ENCODE results near the gene ERICH3. TPM values are rescaled to one million over a fixed set of nuclear protein-coding genes. Genes with fewer than 3 reads are reported as not detected.

ERICH3 gene
- total and polyA plus RNA-seq, 4 donors, result 3.0 to 20.7 (median 11.2) TPM

GRCh38 chr1:74591949-74592348 is 81.6 kb downstream of the ERICH3 start:
- Histone ChIP-seq H3K4me1 (ENCODE audit: control insufficient read depth in 5 of 5, insufficient read depth in 5 of 5, low read length in 5 of 5) (no peaks in the 10 kb centered on the region), H3K9me3 (ENCODE audit: control insufficient read depth in 4 of 4, insufficient read depth in 3 of 4, low read length in 3 of 4) (no peaks in the 10 kb centered on the region), H3K9ac (ENCODE audit: insufficient read depth in 1 of 2, low read length in 2 of 2) (no peak overlapping the region), H3K27me3 (ENCODE audit: control insufficient read depth in 3 of 3, insufficient read depth in 3 of 3, low read length in 2 of 3) (no peaks in the 10 kb centered on the region), H3K36me3 (ENCODE audit: control insufficient read depth in 4 of 4, insufficient read depth in 4 of 4, low read length in 4 of 4) (no peaks in the 10 kb centered on the region), H3K27ac (ENCODE audit: low read depth in 1 of 2, low read length in 1 of 2) (no peak overlapping the region), H3K4me3 (no peak overlapping the region)
- DNase-seq, result no peak
- ATAC-seq (ENCODE audit: insufficient read depth, low FRiP score), result no peak
- TF ChIP-seq CTCF (IDR thresholded peaks at IDR 0.05; ENCODE audit: control extremely low read depth, extremely low read depth), result no peak
- WGBS, 2 donors, result 81 to 94% methylated on average over 2 of the region's 2 CpGs

GRCh38 chr1:74590288-74590687 is 83.3 kb downstream of the ERICH3 start:
- DNase-seq, result no peak
- Histone ChIP-seq H3K9ac (ENCODE audit: insufficient read depth in 1 of 2, low read length in 2 of 2) (no peak overlapping the region), H3K27ac (ENCODE audit: low read depth in 1 of 2, low read length in 1 of 2) (no peak overlapping the region), H3K27me3 (ENCODE audit: control insufficient read depth in 3 of 3, insufficient read depth in 3 of 3, low read length in 2 of 3) (no peaks in the 10 kb centered on the region), H3K4me1 (ENCODE audit: control insufficient read depth in 5 of 5, insufficient read depth in 5 of 5, low read length in 5 of 5) (no peaks in the 10 kb centered on the region), H3K9me3 (ENCODE audit: control insufficient read depth in 4 of 4, insufficient read depth in 3 of 4, low read length in 3 of 4) (no peaks in the 10 kb centered on the region), H3K4me3 (no peak overlapping the region), H3K36me3 (ENCODE audit: control insufficient read depth in 4 of 4, insufficient read depth in 4 of 4, low read length in 4 of 4) (no peaks in the 10 kb centered on the region)
- TF ChIP-seq CTCF (IDR thresholded peaks at IDR 0.05; ENCODE audit: control extremely low read depth, extremely low read depth), result no peak
- 78 to 80% methylated on average over 5 of the region's 5 CpGs for WGBS, 2 donors
- no peak for ATAC-seq (ENCODE audit: insufficient read depth, low FRiP score)

- Histone ChIP-seq H3K4me3 (no peak overlapping the region), H3K9me3 (ENCODE audit: control insufficient read depth in 4 of 4, insufficient read depth in 3 of 4, low read length in 3 of 4) (no peaks in the 10 kb centered on the region), H3K27me3 (ENCODE audit: control insufficient read depth in 3 of 3, insufficient read depth in 3 of 3, low read length in 2 of 3) (no peaks in the 10 kb centered on the region), H3K27ac (ENCODE audit: low read depth in 1 of 2, low read length in 1 of 2) (no peak overlapping the region), H3K9ac (ENCODE audit: insufficient read depth in 1 of 2, low read length in 2 of 2) (no peak overlapping the region), H3K4me1 (ENCODE audit: control insufficient read depth in 5 of 5, insufficient read depth in 5 of 5, low read length in 5 of 5) (no peaks in the 10 kb centered on the region), H3K36me3 (ENCODE audit: control insufficient read depth in 4 of 4, insufficient read depth in 4 of 4, low read length in 4 of 4) (no peaks in the 10 kb centered on the region)
- ATAC-seq (ENCODE audit: insufficient read depth, low FRiP score) (no peak), DNase-seq (no peak)
- TF ChIP-seq CTCF (IDR thresholded peaks at IDR 0.05; ENCODE audit: control extremely low read depth, extremely low read depth), result no peak
- whole genome bisulfite sequencing, 2 donors, result 92 to 93% methylated on average over 2 of the region's 2 CpGs
Observed at GRCh38 chr1:74587888-74588287, 85.7 kb downstream of the ERICH3 start.

GRCh38 chr1:74586253-74586897 is 87.2 kb downstream of the ERICH3 start:
- no peak for ATAC-seq (ENCODE audit: insufficient read depth, low FRiP score)
- no peaks in the 10 kb centered on the region for H3K9me3 ChIP-seq (ENCODE audit: control insufficient read depth in 4 of 4, insufficient read depth in 3 of 4, low read length in 3 of 4)
- DNase-seq, result no peak
- no peaks in the 10 kb centered on the region for H3K36me3 ChIP-seq (ENCODE audit: control insufficient read depth in 4 of 4, insufficient read depth in 4 of 4, low read length in 4 of 4)
- H3K27ac ChIP-seq (ENCODE audit: low read depth in 1 of 2, low read length in 1 of 2), result no peak overlapping the region
- TF ChIP-seq CTCF (IDR thresholded peaks at IDR 0.05; ENCODE audit: control extremely low read depth, extremely low read depth), result no peak
- WGBS, 2 donors, result 71 to 78% methylated on average over 4 of the region's 4 CpGs
- H3K27me3 ChIP-seq (ENCODE audit: control insufficient read depth in 3 of 3, insufficient read depth in 3 of 3, low read length in 2 of 3), result no peaks in the 10 kb centered on the region
- H3K4me3 ChIP-seq, result no peak overlapping the region
- H3K4me1 ChIP-seq (ENCODE audit: control insufficient read depth in 5 of 5, insufficient read depth in 5 of 5, low read length in 5 of 5), result no peaks in the 10 kb centered on the region
- no peak overlapping the region for H3K9ac ChIP-seq (ENCODE audit: insufficient read depth in 1 of 2, low read length in 2 of 2)
